Measurements from ENCODE around the gene HMCN1.

DNA sequence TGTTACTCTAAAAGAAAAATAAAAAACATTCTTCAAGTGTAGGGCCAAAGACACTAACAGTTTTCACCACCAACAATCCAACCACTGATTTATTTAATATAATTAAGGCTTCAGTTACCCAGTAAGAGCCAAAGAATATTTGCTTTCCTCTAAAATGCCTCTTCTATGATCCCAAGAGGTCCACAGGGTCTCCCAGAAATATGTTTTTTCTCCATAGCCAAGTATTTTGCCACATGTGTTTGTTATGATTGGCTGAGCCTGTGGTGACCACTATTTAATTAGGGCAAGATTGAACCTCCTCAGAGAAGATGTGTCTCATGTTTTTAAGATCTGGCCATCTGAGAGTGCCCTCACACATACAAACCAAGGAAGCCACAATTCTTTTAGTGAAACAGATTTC, 505.0 kb downstream of the HMCN1 start:
- TF ChIP-seq, protein P1, sequence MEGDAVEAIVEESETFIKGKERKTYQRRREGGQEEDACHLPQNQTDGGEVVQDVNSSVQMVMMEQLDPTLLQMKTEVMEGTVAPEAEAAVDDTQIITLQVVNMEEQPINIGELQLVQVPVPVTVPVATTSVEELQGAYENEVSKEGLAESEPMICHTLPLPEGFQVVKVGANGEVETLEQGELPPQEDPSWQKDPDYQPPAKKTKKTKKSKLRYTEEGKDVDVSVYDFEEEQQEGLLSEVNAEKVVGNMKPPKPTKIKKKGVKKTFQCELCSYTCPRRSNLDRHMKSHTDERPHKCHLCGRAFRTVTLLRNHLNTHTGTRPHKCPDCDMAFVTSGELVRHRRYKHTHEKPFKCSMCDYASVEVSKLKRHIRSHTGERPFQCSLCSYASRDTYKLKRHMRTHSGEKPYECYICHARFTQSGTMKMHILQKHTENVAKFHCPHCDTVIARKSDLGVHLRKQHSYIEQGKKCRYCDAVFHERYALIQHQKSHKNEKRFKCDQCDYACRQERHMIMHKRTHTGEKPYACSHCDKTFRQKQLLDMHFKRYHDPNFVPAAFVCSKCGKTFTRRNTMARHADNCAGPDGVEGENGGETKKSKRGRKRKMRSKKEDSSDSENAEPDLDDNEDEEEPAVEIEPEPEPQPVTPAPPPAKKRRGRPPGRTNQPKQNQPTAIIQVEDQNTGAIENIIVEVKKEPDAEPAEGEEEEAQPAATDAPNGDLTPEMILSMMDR (IDR thresholded peaks at IDR 0.05; ENCODE audit: low read depth, low read length, poor library complexity, severe bottlenecking): no peak
- TF ChIP-seq EZH2phosphoT487 (IDR thresholded peaks at IDR 0.05; ENCODE audit: borderline replicate concordance, low read length): no peak

Measured in DOHH2 (cell line).